Fibroblast of skin of back (primary cell): ENCODE measurements around the gene NPY4R2.
"Not testable (repeated sequence)": the region's sequence is repeated elsewhere in the genome, so short reads cannot be mapped to it uniquely, and the experiment has no call there.

Experiments used
- DNase-seq: peaks from one replicate; pipeline ENCODE4 v3.0.0-alpha.2; 2013

Gene NPY4R2

GRCh38 chr10:47933462-47933861, 15.0 kb downstream of the NPY4R2 start:
- not testable (repeated sequence) for DNase-seq

DNA sequence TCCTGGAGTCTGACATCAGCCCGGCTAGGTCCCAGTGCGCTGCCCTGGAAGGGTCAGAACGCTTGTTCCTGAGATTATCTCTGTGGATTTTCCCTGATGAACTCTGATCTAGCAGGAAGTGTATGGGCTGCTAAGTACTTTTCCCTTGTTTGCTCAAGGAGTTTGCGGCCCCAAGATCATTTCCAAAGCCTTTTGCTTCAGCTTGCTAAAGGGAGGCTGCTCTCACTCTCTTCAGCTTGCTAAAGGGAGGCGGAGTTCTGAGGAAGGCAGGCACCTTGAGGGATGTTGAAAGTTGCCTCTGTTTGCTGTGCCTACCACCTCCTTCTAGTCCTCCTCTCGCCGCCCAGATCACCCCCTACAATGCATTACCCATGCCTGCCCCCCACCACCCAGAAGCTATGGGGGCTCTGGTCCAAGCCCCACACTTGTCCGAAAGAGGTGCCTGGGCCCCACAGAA, 18.3 kb downstream of the NPY4R2 start:
- DNase-seq, result not testable (repeated sequence)

- DNase-seq, result not testable (repeated sequence)
Measured at GRCh38 chr10:47937634-47938033, 19.2 kb downstream of the NPY4R2 start.

- DNase-seq, result not testable (repeated sequence)
Measured at GRCh38 chr10:47940821-47941220, 22.4 kb downstream of the NPY4R2 start.

DNA sequence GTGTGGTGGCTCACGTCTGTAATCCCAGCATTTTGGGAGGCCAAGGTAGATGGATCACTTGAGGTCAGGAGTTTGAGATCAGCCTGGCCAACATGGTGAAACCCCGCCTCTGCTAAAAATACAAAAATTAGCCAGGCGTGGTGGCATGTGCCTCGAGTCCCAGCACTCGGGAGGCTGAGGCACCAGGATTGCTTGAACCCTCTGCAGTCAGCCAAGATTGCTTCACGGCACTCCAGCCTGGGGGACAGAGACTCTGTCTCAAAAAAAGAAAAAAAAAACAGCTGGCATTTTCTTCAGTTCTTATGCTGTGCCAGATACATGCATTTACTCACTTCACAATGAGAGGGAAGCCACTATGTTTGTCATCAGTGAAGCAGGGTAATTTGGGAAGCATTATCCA, 22.9 kb downstream of the NPY4R2 start:
- not testable (repeated sequence) for DNase-seq

- not testable (repeated sequence) for DNase-seq
Measured at GRCh38 chr10:47942351-47943019, 24.0 kb downstream of the NPY4R2 start.

- DNase-seq, result not testable (repeated sequence)
Measured at GRCh38 chr10:47943328-47943727, 24.9 kb downstream of the NPY4R2 start.

GRCh38 chr10:47947424-47947823, 29.0 kb downstream of the NPY4R2 start:
- DNase-seq, result not testable (repeated sequence)

DNA sequence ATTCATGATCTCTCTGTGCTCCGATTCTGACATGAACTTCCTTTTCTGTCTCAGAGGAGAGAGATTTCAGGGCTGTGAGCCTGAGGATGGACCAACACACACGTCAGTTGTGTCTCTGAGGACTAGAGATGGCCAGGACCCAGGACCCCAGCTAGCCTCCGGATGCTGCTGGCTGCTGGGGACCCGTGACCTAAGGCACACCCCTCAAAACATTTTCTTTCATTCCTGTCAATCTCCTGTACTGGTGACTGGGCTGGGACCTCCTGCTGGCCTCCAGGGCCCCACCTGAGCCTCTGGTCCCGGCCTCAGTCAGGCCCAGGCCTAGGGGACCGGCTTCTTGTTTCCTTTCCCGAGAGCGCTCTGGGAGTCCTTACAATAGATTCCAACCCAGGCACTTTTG, 38.7 kb downstream of the NPY4R2 start:
- not testable (repeated sequence) for DNase-seq

- peak; percentile 7 for DNase-seq
Measured at GRCh38 chr10:47959677-47960076, 41.2 kb downstream of the NPY4R2 start.

- not testable (repeated sequence) for DNase-seq
Measured at GRCh38 chr10:47960699-47961098, 42.2 kb downstream of the NPY4R2 start.

GRCh38 chr10:47962785-47963184, 44.3 kb downstream of the NPY4R2 start:
- not testable (repeated sequence) for DNase-seq

DNA sequence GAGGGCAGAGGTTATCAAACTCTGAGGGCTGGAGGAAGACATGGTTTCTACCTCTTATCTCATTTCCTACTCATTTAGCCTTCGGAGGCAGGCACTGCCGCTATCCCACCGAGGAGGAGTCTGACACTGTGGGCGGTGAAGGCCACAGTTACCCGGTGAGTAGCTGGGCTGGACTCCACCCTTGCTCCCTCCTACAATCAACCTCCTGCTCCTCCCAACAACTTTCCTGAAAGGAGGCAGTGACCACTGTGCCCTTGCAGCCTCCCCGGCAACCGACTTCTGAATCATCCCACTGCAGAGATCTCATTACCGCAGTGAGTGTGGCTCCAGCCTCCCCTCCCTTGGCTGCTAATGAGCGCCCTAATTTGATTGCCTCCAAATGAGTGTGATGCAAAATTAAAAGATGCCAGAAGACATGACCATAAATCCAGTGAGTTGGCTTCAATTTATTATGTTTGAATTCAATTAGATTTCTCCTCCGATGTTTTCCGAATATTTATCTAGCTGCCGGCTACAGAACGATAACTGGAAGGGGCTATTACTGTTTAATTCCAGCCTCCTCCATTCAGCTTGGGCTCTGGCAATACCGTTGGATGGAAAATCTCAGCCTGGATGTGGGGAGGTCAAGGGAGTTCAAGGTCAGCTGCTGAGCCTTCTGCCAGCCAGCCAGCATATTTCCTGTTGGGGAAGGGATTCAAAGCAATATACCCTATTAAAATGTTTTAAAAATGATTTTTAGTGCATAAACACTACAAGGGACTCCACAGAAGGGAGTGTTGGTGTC, 46.0 kb downstream of the NPY4R2 start:
- DNase-seq, result not testable (repeated sequence)

DNA sequence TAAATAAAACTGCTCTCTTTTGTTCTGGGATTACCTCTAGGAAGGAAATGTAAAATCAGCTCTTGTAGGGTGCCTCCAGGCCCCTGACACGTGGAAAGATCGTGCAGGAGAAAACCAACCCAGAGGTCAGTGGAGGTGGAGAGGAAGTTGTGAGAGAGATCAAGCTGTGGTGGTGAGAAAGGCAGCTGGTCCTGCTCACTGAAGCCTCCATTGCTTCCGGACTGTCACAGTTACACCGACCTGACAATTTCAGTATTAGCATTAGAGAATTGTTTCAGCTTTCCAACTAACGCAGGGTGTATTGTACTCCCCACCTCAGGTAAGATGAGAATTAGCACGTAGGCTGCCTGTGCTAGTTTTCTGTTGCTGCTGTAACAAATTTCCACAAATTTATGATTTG, 50.5 kb downstream of the NPY4R2 start:
- DNase-seq, result not testable (repeated sequence)

DNA sequence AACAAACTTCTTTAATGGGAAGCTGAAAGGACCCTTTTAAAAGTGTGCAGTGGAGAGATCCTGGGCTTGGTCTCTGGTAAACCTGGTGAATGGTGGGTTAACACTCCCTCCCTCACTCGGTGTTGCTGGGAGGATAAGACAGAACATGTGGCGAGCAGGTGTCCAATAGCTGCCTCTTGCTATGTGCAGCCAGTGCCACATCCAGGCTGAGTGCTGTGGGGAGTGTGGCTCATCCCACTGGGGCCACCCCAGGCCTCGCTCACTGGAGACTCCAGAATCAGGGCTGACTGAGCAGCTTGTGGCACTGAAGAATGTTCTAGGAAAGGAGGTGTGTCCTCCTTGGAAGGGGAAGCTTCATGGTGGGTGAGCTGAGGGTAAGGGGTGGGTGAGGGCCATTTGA, 51.6 kb downstream of the NPY4R2 start:
- not testable (repeated sequence) for DNase-seq

GRCh38 chr10:47971598-47971997, 53.1 kb downstream of the NPY4R2 start:
- DNase-seq, result not testable (repeated sequence)

DNA sequence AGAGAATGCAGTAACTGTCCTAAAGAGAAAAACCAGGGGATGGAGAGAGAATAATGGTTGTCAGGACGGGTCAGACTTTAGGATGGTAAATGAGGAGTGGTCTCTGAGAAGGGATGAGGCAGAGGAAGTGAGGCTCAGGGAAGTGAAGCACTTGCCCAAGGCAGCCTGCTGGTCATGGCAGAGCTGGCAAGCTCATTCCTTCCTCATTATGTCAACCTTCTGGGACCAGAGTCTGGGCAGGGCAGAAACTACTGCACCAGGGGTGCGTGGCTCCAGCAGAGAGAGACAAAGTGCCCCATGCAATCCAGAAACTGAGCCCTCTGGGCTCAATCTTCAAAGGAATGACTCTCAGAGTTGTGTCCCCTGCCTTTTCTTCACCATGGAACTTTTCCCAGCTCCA, 53.6 kb downstream of the NPY4R2 start:
- not testable (repeated sequence) for DNase-seq
